Activated CD4-positive, alpha-beta T cell treated with anti-CD3 and anti-CD28 coated beads, Interleukin-2, amount 10 ng/mL, durations not matched to agents 24 days and 14 days (primary cell): Measurements from ENCODE around the gene RNF214. TPM values are rescaled to one million over a fixed set of nuclear protein-coding genes. Genes with fewer than 3 reads are reported as not detected.
"Not testable (repeated sequence)": the region's sequence is repeated elsewhere in the genome, so short reads cannot be mapped to it uniquely, and the experiment has no call there.

Source experiments
- DNase-seq: peaks from one replicate; pipeline ENCODE4 v3.0.0; 2022
- H3K27ac Mint-ChIP-seq: one replicate; pipeline ENCODE4 v1.8.0; 2022; ENCODE audit warnings: mild to moderate bottlenecking, mixed read lengths
- H3K27me3 Mint-ChIP-seq: one replicate; pipeline ENCODE4 v1.8.0; 2022; ENCODE audit warnings: mixed read lengths
- H3K36me3 Mint-ChIP-seq: one replicate; pipeline ENCODE4 v1.8.0; 2022; ENCODE audit warnings: low read depth, mild to moderate bottlenecking, mixed read lengths
- H3K4me1 Mint-ChIP-seq: one replicate; pipeline ENCODE4 v1.8.0; 2021; ENCODE audit warnings: mixed read lengths
- H3K4me3 Mint-ChIP-seq: one replicate; pipeline ENCODE4 v1.8.0; 2022; ENCODE audit warnings: mild to moderate bottlenecking, moderate library complexity, mixed read lengths
- H3K9me3 Mint-ChIP-seq: one replicate; pipeline ENCODE4 v1.8.0; 2021; ENCODE audit warnings: mixed read lengths
- intact Hi-C: fragments of 100-400 bp; cut with micrococcal nuclease; formaldehyde crosslinking; loops from one replicate; pipeline ENCODE4 v1.15.1; 2023
- total RNA-seq: library from RNA; stranded (reverse); gene quantifications from 2 replicates; pipeline ENCODE4 v1.2.3, GENCODE V29; 2022

RNF214 gene
- total RNA-seq = 22.0 and 23.2 TPM in 2 replicates

- Mint-ChIP-seq H3K9me3 (no peaks in the 10 kb centered on the region), H3K36me3 (peaks cover 32% of the 10 kb centered on the region), H3K27me3 (no peaks in the 10 kb centered on the region), H3K27ac (peak within 1 kb of the TSS; percentile 100), H3K4me3 (peak within 1 kb of the TSS; percentile 93), H3K4me1 (peaks cover 38% of the 10 kb centered on the region)
- intact Hi-C loops = loop anchor here (1.0 to 5.0 kb wide), 4 partner anchors 88 to 585 kb away; partner anchors contain the start of genes PAFAH1B2 and ZPR1
- DNase-seq = peak; percentile 93
These were observed at the start of gene RNF214 for GRCh38 chr11:117232092-117232878. Gene RNF214, plus strand, starts transcription at chr11:117232671. Its CDS starts 1,602 bp downstream, at chr11:117234273.

- H3K36me3 Mint-ChIP-seq, H3K27ac Mint-ChIP-seq, DNase-seq, intact Hi-C loops, H3K9me3 Mint-ChIP-seq, H3K4me3 Mint-ChIP-seq, H3K27me3 Mint-ChIP-seq: not testable (repeated sequence)
- peaks cover 17% of the 10 kb centered on the region for H3K4me1 Mint-ChIP-seq
These were observed 49.3 kb upstream of the RNF214 start for GRCh38 chr11:117183178-117183577.

GRCh38 chr11:117183724-117184349 is 48.6 kb upstream of the RNF214 start:
- Mint-ChIP-seq H3K4me3 (no peak overlapping the region), H3K9me3 (no peaks in the 10 kb centered on the region), H3K36me3 (peaks cover 11% of the 10 kb centered on the region), H3K4me1 (peaks cover 17% of the 10 kb centered on the region), H3K27ac (no peak overlapping the region), H3K27me3 (no peaks in the 10 kb centered on the region)
- no peak for DNase-seq
- intact Hi-C loops = no loop called here

DNA sequence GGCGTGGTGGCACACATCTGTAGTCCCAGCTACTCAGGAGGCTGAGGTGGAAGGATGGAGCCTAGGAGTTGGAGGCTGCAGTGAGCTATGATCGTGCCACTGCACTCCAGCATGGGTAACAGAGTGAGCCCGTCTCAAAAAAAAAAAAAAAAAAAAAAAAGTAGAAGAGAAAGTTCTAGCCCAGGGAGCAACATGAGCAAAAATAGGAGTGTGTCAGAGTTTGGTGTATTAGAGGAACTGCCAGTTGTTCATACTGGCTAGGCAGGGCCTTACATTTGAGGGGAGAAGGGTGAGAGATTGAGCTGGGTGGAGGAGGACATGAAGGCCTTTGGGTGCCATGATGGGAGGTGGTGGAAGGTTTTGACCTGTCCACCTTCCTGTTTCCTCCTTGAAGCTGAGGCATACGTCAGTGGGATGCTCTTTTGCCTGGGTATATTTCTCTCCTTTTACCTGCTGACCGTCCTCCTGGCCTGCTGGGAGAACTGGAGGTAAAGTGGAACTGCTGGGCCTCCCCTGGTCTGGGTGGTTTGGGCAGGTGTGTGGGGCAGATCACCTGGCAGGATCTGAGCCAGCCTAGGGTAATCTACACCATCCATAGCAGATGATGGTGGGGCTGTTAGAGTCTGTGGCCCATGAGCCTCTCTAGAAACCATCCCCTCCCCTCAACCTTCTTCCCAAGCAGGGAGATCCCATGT is 46.6 kb upstream of the RNF214 start:
- peaks cover 14% of the 10 kb centered on the region for H3K36me3 Mint-ChIP-seq
- H3K4me1 Mint-ChIP-seq = peaks cover 3% of the 10 kb centered on the region
- no peak overlapping the region for H3K4me3 Mint-ChIP-seq
- no peaks in the 10 kb centered on the region for H3K27me3 Mint-ChIP-seq
- intact Hi-C loops = no loop called here
- H3K27ac Mint-ChIP-seq = no peak overlapping the region
- H3K9me3 Mint-ChIP-seq = no peaks in the 10 kb centered on the region
- DNase-seq = no peak

DNA sequence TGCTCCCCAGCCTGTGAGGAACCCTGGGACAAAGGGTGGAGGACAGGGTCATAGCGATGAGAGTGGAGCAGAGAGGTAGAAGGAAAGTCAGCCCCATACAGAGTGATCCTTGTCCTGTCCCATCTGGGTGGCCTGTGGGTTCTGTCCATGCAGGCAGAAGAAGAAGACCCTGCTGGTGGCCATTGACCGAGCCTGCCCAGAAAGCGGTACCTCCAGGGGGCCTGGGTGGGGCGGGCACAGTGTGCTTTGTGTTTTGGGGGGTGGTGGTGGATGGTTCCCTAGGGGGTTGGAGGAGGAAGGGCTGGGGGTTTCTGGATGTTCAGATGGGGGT is 46.1 kb upstream of the RNF214 start:
- Mint-ChIP-seq H3K27me3 (no peaks in the 10 kb centered on the region), H3K9me3 (no peaks in the 10 kb centered on the region), H3K4me3 (no peak overlapping the region), H3K36me3 (peaks cover 14% of the 10 kb centered on the region), H3K27ac (no peak overlapping the region), H3K4me1 (no peaks in the 10 kb centered on the region)
- intact Hi-C loops = no loop called here
- no peak for DNase-seq

DNA sequence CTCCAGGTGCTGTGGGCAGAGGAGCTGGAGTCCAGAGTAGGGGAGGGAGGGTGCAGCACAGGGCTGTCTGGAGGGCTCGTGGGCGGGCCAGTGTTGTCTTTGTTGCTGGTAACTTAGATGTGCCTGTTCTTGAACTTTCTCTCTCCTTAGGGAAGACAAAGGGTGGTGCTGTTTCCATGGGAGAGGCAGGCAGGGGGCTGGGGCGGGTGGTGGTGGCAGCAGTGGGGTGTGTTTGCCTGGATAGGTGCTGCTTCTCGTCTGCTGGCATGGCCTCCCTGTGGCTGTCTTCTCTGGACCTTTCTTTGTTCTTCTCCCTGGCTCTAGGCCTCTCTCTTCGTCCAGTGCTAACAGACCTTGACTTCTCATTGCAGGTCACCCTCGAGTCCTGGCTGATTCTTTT is 45.5 kb upstream of the RNF214 start:
- Mint-ChIP-seq H3K36me3 (peaks cover 15% of the 10 kb centered on the region), H3K4me3 (no peak overlapping the region), H3K27ac (no peak overlapping the region), H3K27me3 (no peaks in the 10 kb centered on the region), H3K9me3 (no peaks in the 10 kb centered on the region), H3K4me1 (no peaks in the 10 kb centered on the region)
- intact Hi-C loops = no loop called here
- DNase-seq = no peak

DNA sequence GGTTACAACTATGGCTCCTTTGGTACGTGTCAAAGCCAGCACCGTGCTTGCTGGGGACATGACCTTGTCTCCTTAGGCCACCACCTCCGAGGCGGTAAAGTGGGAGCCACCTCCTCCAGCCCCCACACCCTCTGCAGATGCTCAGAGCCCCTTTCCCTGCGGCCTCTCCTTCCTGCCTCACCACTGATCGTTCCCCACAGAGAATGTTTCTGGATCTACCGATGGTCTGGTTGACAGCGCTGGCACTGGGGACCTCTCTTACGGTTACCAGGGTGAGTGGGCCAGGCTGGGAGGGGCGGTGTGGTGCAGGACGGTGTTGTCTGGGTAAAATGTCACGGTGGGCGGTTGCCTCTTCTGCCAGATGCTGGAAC is 45.1 kb upstream of the RNF214 start:
- Mint-ChIP-seq H3K27ac (no peak overlapping the region), H3K36me3 (peaks cover 17% of the 10 kb centered on the region), H3K9me3 (no peaks in the 10 kb centered on the region), H3K27me3 (no peaks in the 10 kb centered on the region), H3K4me1 (no peaks in the 10 kb centered on the region), H3K4me3 (no peak overlapping the region)
- DNase-seq = no peak
- intact Hi-C loops = no loop called here

- Mint-ChIP-seq H3K36me3 (peaks cover 17% of the 10 kb centered on the region), H3K9me3 (no peaks in the 10 kb centered on the region), H3K4me3 (no peak overlapping the region), H3K27ac (no peak overlapping the region), H3K27me3 (no peaks in the 10 kb centered on the region), H3K4me1 (no peaks in the 10 kb centered on the region)
- intact Hi-C loops = no loop called here
- no peak for DNase-seq
These were observed 44.5 kb upstream of the RNF214 start for GRCh38 chr11:117187799-117188481.

GRCh38 chr11:117188620-117189081 is 43.8 kb upstream of the RNF214 start:
- intact Hi-C loops = no loop called here
- Mint-ChIP-seq H3K36me3 (peaks cover 18% of the 10 kb centered on the region), H3K9me3 (no peaks in the 10 kb centered on the region), H3K27ac (no peak overlapping the region), H3K27me3 (no peaks in the 10 kb centered on the region), H3K4me3 (no peak overlapping the region), H3K4me1 (no peaks in the 10 kb centered on the region)
- DNase-seq = no peak

GRCh38 chr11:117189191-117189940 is 43.1 kb upstream of the RNF214 start:
- Mint-ChIP-seq H3K27me3 (no peaks in the 10 kb centered on the region), H3K27ac (no peak overlapping the region), H3K4me3 (no peak overlapping the region), H3K9me3 (no peaks in the 10 kb centered on the region), H3K4me1 (no peaks in the 10 kb centered on the region), H3K36me3 (peaks cover 13% of the 10 kb centered on the region)
- DNase-seq = no peak
- intact Hi-C loops = no loop called here

- Mint-ChIP-seq H3K36me3 (peaks cover 13% of the 10 kb centered on the region), H3K4me3 (no peak overlapping the region), H3K4me1 (no peaks in the 10 kb centered on the region), H3K27ac (no peak overlapping the region), H3K27me3 (no peaks in the 10 kb centered on the region), H3K9me3 (no peaks in the 10 kb centered on the region)
- intact Hi-C loops = no loop called here
- DNase-seq = no peak
These were observed 42.4 kb upstream of the RNF214 start for GRCh38 chr11:117189941-117190544.

DNA sequence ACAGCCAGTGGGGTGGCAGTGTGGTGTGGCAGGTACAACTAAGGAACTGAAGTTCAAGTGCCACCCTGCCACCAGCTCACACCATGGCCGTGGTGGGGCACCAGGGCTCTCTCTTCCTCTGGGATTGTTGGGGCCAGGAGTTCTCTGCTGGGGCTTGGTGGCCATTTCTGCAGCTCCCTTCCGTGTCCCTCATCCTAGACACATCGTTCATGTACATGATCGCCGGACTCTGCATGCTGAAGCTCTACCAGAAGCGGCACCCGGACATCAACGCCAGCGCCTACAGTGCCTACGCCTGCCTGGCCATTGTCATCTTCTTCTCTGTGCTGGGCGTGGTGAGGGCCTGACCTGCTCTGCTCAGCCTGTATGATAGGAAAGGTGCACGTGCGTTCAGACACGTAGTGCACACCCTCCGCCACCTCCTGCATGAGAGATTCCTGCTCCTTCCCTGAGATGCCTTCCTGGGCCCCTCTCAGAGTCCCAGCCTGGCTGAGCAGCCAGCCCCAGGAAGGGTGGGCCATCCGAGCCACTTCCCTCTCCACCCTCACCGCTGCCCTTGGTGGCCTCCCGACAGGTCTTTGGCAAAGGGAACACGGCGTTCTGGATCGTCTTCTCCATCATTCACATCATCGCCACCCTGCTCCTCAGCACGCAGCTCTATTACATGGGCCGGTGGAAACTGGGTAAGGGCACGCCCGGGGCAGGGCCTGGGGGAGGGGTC is 40.6 kb upstream of the RNF214 start:
- intact Hi-C loops = no loop called here
- Mint-ChIP-seq H3K27ac (no peak overlapping the region), H3K9me3 (no peaks in the 10 kb centered on the region), H3K4me3 (no peak overlapping the region), H3K36me3 (peaks cover 15% of the 10 kb centered on the region), H3K4me1 (peaks cover 3% of the 10 kb centered on the region), H3K27me3 (no peaks in the 10 kb centered on the region)
- DNase-seq = no peak
